CD4-positive, alpha-beta T cell treated with Interleukin-17A for 4 hours (primary cell): ENCODE results near the gene HOXD8.

ENCODE experiments used
- DNase-seq: peaks from one replicate; pipeline ENCODE4 v3.0.0-alpha.2; 2020; ENCODE audit warnings: mixed read lengths

Gene HOXD8

DNA sequence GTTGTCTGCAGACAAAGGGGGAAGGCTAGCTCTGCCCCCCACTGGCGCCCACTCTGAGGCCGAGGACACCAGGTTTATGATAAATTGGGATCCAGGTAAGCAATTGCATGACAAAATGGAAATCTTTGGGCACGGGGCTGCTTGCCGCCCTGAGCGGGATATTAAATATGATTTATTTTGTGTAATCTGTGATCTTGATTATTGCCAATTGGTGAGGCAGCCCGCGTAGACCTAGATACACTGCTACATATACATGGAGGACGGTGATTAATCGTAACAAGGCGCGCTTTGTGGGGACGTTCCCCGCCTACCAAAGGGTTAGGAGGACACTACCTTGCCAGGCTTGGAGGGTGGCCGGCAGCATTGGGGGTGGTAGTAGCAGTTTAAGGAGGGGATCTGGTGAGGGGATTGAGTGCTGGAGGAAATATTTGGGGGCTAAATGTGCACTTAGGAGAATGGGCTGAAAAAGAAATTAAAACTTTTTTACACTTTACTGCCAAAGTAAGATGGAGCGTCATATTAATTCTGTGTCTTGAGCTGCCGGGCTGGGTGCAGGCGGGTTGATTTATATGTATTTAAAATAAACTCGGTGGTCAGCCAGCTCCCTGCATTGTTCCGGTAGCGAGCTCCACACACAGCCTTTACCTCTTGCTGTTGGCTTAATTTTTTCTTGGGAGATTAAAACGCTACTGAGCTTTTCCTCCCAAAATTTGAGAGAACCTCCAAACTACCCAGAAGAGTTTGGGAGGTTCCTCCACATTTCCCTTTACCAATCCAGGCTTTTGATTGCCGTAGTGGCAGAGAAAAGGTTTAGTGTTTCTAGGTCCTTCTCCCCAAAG, 31.7 kb downstream of the HOXD8 start:
- DNase-seq, result no peak

DNA sequence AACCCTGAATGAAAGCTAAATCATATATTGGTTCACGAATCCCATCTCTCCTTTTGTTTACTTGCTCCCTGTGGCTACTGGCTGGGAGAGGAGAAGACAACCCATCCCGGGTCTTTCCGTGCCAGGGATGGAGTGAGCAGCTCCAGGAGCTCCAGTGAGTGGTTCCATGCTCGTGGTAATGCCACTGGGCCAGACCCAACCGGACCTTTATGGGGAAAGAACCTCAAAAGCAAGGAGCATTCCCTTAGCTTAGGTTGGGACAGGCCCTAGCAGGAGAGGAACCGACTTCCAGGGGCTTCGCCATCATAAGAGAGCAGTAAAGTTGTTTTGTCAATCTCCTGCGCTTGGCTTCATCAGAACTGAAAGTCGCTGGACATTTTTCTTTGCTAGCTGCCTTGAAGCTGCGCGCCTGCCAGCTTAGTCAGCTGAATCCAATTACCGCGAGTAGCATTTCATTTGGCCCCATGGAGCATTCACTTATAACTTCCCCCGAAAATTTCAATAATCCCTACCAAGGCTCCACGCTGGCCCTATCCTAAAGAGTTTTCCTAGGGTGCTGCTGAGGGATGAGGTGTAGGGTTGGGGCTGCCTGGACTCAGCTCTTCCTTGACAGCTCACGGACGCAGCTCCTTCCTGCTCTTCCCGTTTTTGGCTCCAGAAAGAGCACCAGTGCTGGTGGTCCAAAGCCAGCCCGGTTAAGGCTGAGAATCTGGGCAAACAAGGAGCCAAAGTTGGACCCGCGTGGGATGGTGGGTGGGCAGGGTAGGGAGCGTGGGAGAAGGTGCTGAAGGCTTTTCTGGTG, 32.5 kb downstream of the HOXD8 start:
- DNase-seq, result no peak

DNA sequence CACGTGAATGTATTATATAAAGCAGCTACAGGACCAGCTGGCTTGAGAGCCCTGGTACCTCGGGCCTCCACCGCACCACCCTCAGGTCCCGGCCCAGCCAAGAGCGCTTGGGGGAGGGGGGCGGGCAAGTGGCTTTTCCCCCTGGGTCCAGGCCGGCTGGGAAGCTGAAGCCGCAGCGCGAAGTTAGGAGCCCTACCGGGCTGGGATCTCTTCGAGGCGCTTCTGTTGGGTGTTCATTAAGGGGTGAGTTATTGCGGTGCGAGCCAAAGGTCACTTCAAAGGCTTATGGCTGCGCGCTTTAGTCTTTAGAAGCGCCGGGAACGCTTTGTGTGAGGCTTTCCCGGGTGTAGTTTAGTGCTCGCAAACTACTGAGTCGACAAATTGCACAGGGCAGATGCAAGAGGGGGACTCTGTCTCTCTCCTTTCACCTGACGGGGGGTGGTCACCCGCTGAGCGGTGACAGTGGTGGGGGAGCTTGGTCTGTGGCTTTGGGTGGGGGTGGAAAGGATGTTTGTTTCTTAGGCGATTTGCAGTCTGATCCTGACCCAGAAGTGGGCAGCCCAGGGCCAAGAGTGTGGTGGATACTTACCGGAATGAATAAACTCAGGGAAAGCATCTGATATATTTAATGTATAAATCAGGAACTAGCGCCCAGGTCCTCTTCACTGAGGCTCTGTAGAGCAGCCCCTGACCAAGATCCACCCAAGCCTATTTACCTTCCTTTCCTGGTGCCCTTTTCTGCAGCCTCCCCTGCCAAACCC, 33.6 kb downstream of the HOXD8 start:
- DNase-seq, result no peak

DNA sequence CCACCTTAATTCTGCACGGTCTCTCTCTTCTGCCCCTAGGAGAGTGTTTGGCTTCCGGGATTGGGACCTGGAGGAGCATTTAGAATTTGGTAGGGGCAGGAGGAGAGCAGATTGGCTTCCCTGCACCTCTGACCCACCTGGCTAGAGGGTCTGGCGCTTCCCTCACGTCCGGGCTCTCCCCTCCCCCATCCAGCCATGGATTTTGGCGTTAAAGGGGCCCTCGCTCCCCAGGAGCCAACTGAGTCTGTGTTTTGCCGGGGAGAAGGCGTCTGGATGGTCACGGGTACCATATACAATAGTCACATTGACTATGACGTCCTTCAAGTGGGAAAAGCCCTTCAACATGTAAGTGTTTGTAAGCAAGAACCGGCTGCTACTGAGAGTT, 34.2 kb downstream of the HOXD8 start:
- DNase-seq, result no peak

DNA sequence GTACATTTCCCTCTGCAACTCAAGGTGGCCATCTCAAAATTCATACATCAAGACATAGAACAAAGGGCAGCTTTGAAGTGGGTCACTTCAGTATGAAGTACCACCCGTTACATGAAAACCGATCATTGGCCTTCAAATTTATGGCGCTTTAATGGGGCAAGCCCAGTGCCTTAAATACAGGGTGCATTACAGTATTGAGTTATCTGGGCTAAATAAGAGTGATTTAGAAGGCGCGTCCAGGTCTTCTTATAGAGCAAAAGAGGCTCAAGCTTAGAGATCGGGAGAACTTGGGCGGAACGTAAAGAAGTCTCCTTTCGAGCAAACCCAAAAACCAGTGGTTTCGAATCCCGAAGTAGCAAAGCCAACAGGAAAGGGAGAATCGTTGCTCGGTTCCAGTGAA, 34.7 kb downstream of the HOXD8 start:
- DNase-seq, result no peak

DNA sequence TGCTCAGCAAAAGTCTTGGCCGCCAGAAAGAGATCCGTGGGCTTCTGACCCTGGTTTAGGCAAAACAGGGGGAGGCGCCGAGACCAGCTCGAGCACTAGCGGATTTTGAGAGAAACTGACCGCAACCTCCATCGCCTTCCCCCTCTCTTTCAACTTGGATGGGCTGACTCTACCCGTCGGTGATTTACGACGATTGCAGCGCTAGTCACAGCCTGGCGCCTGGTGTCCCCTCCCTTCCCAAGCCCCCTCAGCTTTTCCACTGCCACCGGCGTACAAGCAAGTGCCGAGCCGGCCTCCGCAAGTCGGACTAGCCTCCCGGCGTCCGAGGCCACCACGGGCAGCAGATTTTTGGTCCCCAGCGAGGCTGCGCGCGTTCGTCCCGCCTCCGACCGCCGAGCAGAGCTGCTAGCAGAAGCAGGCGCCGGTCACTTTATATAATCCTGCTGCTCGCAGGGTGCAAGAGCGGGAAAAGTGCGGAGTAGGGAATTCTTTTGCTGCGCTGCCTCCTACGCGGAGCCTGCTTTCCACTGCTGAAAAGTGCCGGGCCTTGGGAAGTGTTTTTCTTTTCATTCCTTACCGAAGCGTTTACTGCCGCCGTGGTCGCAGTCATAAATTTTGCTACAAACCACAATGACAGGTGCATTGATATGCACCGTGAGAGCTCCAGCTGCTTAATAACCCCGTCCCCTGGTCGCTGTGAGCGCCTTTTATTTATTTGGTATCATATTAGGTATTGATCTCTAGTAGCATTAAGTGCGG, 35.3 kb downstream of the HOXD8 start:
- no peak for DNase-seq

DNA sequence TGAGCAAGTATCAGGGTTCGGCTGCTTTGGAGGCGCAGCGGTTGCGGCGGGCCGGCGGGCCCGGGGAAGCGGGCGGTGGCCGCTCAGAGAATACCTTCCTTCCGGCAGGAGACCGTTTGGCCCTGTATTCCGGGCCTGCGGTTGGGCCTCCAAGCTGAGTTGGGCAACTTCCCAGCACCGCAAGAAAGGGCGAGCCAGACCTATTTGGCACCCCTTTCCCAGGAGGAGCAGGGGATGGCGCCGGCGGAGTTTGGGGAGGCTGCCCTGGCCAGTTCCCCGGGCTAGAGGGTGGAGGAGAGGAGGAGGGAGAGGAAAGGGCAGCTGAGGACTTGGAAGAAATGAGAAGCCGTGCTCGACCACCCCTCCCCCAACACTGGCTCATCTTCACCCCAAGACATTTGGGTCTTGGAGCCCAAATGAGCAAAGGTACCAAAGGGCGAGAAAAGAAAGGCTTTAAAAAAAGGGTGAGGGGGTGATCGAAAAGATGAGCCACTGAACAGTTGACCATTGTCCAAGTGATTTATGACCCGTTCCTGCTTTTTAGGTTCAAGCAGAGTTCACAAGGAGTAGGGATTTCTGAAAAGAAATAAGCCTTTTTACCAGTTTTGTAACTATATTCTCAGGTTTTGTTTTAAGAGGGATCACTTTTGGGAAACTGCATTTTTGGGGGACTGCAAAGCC, 36.0 kb downstream of the HOXD8 start:
- DNase-seq, result no peak

DNA sequence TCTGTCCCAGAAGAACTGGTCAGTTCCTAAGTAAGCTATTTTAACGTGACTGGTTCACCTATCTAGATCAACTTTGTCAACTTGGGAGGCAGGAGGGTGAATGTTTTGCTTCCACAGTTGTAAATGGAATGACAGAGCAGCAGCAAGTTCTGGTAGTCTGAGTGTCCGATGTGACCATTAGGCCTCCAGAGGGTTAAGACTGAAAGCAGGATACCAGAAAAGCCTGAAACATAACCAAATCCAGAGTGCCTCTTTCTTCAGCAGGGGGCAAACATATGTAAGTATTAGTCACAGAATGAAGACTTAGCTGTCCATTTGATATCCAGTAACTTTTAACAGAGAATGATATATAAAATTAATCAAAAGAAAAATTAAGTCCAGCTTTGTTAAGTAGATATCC, 36.8 kb downstream of the HOXD8 start:
- DNase-seq, result no peak

DNA sequence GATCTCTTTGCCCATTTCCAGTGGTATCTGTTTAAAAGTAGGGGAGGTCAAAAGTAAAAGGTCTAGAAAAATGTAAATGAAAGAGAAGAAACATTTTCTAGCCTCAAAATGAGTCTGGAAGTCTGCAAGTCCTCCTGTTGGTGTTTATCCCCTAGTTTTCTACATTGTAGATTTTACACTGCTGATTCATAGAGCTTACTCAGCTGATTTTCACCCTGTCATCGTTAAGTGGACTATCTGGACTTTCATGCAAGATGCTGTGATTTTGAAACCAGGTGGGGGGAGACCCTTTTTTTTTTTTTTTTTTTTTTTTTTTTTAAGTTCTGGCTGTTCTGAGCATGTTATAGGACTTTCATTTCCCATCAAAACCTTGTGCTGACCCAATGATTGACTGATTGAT, 37.9 kb downstream of the HOXD8 start:
- DNase-seq, result no peak

DNA sequence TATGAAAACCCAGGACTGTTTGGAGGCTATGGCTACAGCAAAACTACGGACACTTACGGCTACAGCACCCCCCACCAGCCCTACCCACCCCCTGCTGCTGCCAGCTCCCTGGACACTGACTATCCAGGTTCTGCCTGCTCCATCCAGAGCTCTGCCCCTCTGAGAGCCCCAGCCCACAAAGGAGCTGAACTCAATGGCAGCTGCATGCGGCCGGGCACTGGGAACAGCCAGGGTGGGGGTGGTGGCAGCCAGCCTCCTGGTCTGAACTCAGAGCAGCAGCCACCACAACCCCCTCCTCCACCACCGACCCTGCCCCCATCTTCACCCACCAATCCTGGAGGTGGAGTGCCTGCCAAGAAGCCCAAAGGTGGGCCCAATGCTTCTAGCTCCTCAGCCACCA, 39.7 kb downstream of the HOXD8 start:
- no peak for DNase-seq

DNA sequence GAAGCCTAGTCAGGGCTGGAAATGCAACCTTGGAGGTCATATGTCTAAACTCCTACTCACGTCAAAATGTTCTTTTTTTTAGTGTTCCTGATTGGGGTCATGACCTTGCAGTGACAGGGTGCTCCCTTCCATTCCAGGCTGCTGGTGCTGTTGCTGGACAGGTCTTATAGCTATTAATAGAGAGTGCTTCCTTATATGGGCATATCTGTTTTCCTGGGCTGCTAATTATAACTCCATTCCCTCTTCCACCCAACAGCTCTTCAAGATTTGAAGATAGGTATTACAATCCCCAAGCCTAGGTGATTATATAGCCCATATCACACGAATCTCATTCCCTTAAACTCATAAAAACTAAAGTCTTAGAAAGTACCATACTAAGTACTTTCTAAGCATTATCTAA, 40.2 kb downstream of the HOXD8 start:
- no peak for DNase-seq

DNA sequence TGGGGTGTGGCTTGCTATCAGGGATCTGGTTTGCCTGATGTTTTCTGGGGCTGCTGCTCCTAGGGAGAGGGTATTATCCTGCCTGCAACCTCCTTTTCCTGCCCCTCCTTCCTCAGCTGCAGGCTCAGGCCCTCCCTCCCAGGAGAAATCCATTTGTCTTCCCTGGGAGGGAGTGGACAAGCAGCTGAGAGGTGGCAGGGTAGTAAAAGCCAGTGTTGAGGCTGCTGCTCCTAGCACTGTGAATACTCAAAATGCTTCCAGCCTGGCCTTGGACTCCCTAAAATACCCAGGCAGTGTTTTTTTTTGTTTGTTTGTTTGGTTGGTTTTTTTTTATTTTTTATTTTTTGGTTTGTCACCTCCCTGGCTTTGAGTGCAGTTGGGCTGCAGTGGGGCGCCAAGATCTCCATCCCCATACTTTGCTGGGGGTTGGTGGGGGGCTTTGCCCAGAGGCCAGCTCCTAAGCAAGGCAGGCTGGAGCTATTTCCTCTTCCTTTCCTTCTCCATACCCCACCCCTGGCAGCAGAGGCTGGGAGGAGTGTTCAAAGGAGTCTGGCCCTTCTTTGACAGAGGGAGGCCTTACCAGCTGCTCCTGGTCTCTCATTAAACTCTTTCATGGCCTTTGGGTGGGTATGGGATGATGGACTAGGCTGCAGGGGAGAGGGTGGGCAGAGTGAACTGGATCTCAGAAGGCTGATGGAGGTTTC, 41.2 kb downstream of the HOXD8 start:
- no peak for DNase-seq

DNA sequence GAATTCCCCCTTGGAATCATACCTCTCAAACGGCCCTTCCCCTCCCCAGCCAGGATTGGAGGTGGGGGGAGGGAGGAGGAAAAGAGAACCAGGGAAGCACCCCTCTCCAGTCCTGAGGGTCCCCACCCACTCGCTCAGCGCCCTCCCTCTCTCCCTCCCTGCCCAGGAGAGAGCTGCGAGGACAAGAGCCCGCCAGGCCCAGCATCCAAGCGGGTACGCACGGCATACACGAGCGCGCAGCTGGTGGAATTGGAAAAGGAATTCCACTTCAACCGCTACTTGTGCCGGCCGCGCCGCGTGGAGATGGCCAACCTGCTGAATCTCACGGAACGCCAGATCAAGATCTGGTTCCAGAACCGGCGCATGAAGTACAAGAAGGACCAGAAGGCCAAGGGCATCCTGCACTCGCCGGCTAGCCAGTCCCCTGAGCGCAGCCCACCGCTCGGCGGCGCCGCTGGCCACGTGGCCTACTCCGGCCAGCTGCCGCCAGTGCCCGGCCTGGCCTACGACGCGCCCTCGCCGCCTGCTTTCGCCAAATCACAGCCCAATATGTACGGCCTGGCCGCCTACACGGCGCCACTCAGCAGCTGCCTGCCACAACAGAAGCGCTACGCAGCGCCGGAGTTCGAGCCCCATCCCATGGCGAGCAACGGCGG, 42.0 kb downstream of the HOXD8 start:
- no peak for DNase-seq

DNA sequence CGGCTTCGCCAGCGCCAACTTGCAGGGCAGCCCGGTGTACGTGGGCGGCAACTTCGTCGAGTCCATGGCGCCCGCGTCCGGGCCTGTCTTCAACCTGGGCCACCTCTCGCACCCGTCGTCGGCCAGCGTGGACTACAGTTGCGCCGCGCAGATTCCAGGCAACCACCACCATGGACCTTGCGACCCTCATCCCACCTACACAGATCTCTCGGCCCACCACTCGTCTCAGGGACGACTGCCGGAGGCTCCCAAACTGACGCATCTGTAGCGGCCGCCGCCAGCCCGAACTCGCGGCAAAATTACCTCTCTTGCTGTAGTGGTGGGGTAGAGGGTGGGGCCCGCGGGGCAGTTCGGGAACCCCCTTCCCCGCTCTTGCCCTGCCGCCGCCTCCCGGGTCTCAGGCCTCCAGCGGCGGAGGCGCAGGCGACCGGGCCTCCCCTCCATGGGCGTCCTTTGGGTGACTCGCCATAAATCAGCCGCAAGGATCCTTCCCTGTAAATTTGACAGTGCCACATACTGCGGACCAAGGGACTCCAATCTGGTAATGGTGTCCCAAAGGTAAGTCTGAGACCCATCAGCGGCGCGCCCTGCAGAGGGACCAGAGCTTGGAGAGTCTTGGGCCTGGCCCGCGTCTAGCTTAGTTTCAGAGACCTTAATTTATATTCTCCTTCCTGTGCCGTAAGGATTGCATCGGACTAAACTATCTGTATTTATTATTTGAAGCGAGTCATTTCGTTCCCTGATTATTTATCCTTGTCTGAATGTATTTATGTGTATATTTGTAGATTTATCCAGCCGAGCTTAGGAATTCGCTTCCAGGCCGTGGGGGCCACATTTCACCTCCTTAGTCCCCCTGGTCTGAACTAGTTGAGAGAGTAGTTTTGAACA, 42.7 kb downstream of the HOXD8 start:
- no peak for DNase-seq

DNA sequence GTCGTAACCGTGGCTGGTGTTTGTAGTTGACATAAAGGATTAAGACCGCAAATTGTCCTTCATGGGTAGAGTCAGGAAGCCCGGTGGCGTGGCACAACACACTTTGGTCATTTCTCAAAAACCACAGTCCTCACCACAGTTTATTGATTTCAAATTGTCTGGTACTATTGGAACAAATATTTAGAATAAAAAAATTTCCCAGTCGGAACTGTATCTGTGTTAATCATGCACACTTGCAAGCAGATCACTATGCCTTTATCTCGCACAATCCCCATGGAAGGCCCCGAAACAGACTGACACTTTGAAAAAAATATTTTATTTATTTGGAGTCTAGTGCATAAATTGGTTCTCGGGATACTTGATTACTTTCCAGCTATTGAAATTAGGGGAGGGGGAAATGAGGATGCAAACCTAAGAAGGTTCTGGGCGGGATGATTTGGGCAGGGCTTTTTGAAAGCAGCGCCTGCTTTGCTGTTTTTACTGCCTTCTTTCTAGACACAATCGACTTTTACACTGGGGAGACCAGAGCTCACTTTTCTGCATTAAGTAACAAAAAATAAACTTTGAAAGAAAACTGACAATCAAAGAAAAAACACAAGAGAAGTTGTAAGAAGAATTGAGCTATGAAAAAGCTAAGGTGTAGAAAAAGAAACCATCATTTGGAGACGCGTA, 43.5 kb downstream of the HOXD8 start:
- no peak for DNase-seq

DNA sequence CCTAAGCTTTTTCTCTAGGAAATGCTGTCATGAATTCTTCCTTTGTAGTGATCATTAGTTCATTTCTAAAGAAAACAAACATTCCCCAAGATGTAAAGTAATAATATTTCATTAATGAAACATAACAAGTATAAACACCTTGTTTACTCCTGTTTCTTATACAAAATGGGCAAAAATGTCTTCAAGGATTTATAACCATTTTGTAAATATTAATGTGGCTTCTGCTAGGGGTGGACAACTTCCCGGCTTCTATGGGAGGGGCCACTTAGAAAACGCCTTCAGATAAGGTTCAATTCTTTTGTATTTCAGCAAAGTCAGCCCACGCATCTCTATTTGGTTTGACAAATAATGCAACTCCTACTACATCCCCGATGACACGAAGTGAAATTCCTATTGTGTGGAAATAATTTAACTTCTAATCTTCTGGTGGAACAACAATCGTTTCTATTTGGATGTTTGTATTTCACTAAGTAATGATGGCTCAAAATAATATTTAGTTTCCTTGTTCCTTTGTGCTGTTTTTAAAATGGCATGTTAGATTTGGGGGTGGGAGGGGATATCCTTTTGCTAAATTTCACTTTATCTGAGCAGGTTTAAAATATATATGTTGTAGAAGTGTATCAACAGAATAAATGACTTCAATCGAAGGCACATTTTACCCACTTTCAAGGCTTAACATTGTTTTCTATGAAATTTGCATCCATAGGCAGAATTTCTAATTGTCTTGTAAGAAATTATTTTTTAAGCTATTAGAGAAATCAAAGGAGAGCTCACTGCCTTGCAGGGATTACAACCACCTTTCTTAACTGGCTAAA, 44.3 kb downstream of the HOXD8 start:
- DNase-seq, result no peak

DNA sequence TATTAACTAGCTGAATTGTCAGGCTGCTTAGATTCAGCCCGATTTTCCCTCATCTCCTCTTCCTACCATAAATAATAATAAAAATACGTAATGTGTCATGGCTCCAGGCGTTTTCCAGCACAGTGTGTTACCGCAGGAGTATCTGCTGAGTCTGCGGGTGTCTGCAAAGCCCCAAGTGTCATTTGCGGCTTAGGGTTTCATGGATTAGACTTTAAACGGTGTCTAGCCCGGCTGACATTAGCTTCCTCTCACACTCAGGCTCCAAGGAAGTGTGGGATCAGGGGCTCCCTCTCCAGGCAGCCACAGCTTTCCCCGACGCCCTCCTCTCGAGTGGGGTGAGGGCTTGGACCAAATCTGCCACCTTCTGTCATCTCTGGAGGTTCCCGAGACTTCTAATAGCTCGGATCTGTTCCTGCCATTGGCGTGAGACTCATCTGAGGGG, 44.9 kb downstream of the HOXD8 start:
- DNase-seq, result no peak
